ENCODE data around the gene LRIG3. TPM values are rescaled to one million over a fixed set of nuclear protein-coding genes. Genes with fewer than 3 reads are reported as not detected.

LRIG3 gene
- total RNA-seq, 2 donors from 2014 or later: not detected

GRCh38 chr12:58832920-58833319, 87.4 kb downstream of the LRIG3 start:
- H3K4me1 Mint-ChIP-seq: no peaks in the 10 kb centered on the region
- H3K27ac Mint-ChIP-seq: no peak overlapping the region
- H3K36me3 Mint-ChIP-seq (ENCODE audit: low read depth): no peaks in the 10 kb centered on the region
- peaks cover 11% of the 10 kb centered on the region for H3K9me3 Mint-ChIP-seq
- ATAC-seq (replicated peaks): no peak
- no peak overlapping the region for H3K4me3 Mint-ChIP-seq
- no peaks in the 10 kb centered on the region for H3K27me3 Mint-ChIP-seq

Data from activated T-helper 17 cell treated with anti-CD3 and anti-CD28 coated beads, Interleukin-2, amount 50 U/mL, for 72 hours (primary cell).